Measurements from ENCODE around the gene KANSL3.

DNA sequence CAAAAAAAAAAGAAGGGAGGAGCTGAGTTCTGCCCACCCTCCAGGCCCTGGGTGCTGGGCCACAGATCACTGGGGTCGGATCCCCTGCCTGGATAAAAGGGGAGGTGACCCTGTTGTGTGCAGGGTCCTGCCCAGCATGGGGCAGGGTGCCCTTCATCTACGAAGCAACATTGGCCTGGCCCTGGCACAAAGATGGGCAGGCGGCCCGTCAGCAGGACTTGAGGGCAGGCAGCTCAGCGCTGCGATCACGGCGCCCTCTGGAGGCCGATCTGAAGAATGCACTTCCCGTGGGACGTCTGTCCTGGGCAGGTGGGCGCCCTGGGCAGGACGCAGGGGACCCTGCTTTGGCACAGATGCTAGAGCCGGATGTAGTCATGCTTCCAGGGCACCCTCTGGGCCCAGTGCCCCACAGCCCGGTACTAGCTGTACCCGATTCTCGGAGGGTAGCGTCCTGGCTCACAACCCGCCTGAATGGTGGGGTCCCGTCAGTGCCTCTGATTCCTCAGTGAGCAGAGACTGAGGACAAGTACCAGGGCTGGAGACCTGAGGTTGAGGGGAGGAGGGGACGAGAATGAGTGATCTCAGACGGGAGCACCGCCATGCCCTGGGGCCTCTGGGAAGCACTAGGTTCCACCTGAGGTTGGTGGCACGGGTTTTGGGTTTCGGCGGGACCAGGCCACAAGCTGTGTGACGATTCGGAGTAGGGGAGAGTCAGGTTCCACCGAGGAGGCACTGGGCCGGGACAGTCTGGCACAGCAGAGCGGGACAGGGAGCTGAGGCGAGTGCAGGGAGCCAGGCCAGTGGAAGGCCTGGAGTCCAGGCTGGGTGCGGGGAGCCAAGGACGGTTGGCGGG lies 83.6 kb downstream of the KANSL3 start:
- TF ChIP-seq, protein P1, sequence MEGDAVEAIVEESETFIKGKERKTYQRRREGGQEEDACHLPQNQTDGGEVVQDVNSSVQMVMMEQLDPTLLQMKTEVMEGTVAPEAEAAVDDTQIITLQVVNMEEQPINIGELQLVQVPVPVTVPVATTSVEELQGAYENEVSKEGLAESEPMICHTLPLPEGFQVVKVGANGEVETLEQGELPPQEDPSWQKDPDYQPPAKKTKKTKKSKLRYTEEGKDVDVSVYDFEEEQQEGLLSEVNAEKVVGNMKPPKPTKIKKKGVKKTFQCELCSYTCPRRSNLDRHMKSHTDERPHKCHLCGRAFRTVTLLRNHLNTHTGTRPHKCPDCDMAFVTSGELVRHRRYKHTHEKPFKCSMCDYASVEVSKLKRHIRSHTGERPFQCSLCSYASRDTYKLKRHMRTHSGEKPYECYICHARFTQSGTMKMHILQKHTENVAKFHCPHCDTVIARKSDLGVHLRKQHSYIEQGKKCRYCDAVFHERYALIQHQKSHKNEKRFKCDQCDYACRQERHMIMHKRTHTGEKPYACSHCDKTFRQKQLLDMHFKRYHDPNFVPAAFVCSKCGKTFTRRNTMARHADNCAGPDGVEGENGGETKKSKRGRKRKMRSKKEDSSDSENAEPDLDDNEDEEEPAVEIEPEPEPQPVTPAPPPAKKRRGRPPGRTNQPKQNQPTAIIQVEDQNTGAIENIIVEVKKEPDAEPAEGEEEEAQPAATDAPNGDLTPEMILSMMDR (conservative IDR thresholded peaks at IDR 0.05 in 1 of 2, IDR thresholded peaks at IDR 0.05 in 1 of 2; ENCODE audit: low read depth in 1 of 2, low read length in 2 of 2), result peak; percentile 84 to 88
- no peak for TF ChIP-seq EZH2 (IDR thresholded peaks at IDR 0.05; ENCODE audit: low read length, missing control alignments)

Measured in fibroblast of lung (primary cell).